ENCODE results near the gene WFDC1. TPM values are rescaled to one million over a fixed set of nuclear protein-coding genes. Genes with fewer than 3 reads are reported as not detected.

WFDC1 gene, protein sequence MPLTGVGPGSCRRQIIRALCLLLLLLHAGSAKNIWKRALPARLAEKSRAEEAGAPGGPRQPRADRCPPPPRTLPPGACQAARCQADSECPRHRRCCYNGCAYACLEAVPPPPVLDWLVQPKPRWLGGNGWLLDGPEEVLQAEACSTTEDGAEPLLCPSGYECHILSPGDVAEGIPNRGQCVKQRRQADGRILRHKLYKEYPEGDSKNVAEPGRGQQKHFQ
- 0.14 and 0.30 TPM in 2 replicates for total RNA-seq
- long read RNA-seq, result 0 reads

DNA sequence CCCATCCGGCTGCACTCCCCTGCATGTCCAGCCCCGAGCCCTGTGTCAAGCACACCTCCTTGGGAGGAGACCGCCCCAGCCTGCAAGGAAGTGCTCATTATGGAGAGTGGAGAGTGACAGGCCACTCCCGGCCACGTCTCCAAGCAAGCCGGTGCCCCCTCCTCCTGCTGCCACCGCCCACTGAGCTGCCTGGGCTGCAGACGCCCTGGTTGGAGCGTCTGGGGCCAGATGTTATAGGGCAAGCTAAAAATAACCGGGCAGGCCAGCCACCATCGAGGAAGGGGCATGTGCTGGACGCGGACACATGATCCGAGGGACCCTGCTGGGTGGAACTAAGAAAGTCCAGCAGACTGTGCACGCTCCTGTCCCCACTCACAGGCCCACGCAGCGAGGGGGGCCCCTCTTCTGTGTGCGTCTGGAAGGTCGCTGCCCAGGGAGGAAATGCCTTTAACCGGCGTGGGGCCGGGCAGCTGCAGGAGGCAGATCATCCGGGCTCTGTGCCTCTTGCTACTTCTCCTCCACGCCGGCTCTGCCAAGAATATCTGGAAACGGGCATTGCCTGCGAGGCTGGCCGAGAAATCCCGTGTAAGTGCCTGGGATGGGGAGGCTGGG lies at the start of gene WFDC1:
TSS of gene WFDC1 (plus strand) at position 348 of the 612 bp plus-strand sequence. CDS start at position 442, 94 bp downstream.
- no peak for DNase-seq (ENCODE audit: low read depth, low spot score)
- no peak within 1 kb of the TSS for H3K27ac Mint-ChIP-seq (ENCODE audit: unreplicated experiment)

DNA sequence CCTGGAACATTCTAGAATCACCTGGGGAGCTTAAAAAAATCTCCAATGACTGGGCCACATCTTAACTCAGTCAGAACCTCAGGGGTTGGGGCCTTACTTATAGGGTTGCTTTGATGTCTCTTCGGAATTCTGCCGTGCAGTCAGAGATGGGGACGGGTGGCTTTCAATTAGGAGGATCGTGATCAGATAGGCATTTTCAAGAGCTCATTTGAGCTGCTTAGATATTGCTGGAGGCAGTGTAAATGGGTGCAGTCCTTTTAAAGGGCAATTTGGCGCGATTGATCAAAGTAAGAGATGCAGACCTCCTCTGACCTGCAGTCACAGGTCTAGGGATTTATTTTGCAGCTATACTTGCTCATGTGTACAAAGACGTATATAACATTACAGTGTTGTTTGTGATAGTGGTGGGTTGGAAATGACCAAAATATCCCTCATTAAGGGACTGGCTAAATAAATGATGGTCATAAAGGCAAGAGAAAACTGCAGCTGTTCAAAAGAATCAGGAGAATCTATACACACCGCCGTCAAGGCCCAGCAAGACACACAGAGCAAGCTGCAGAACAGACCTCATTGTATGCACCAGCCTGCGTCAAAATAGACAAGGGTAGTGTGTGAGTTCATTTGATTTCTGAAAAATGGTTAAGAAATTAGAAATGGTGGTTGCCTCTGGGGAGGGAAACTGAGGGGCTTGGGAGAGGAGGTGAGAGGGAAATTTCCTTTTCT lies 48.6 kb upstream of the WFDC1 start:
- no peak overlapping the region for H3K27ac Mint-ChIP-seq (ENCODE audit: unreplicated experiment)

More for the DNA sequence above, at the start of gene WFDC1:
- TF ChIP-seq, protein P1, sequence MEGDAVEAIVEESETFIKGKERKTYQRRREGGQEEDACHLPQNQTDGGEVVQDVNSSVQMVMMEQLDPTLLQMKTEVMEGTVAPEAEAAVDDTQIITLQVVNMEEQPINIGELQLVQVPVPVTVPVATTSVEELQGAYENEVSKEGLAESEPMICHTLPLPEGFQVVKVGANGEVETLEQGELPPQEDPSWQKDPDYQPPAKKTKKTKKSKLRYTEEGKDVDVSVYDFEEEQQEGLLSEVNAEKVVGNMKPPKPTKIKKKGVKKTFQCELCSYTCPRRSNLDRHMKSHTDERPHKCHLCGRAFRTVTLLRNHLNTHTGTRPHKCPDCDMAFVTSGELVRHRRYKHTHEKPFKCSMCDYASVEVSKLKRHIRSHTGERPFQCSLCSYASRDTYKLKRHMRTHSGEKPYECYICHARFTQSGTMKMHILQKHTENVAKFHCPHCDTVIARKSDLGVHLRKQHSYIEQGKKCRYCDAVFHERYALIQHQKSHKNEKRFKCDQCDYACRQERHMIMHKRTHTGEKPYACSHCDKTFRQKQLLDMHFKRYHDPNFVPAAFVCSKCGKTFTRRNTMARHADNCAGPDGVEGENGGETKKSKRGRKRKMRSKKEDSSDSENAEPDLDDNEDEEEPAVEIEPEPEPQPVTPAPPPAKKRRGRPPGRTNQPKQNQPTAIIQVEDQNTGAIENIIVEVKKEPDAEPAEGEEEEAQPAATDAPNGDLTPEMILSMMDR (conservative IDR thresholded peaks at IDR 0.05), result no peak
- Mint-ChIP-seq H3K4me1 (peaks cover 25% of the 10 kb centered on the region), H3K4me3 (no peak within 1 kb of the TSS), H3K36me3 (ENCODE audit: low read depth) (no peaks in the 10 kb centered on the region), H3K9me3 (no peaks in the 10 kb centered on the region), H3K27me3 (ENCODE audit: low read depth) (peaks cover 52% of the 10 kb centered on the region)

DNA sequence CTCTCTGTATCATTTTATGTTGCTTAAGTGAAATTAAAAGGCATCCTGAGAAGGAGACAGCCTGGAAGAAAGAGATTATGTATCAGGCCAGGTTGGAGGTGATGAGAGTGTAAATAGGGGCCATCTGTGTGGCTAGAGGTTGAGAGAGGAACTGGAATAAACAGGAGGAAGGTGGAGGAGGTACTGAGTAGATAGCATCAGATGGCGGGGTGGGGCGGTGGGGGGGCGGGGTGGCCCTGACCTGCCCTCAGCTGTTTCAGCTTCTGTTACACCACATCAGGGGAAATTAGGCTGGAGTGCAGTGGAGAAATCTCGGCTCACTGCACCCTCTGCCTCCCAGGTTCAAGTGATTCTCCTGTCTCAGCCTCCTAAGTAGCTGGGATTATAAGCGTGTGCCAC lies 48.0 kb upstream of the WFDC1 start:
- no peak for DNase-seq (ENCODE audit: low read depth, low spot score)
- peaks cover 14% of the 10 kb centered on the region for H3K4me1 Mint-ChIP-seq
- no peak overlapping the region for H3K4me3 Mint-ChIP-seq
- no peak overlapping the region for H3K27ac Mint-ChIP-seq (ENCODE audit: unreplicated experiment)
- no peaks in the 10 kb centered on the region for H3K27me3 Mint-ChIP-seq (ENCODE audit: low read depth)
- no peaks in the 10 kb centered on the region for H3K9me3 Mint-ChIP-seq
- TF ChIP-seq, protein P1 (conservative IDR thresholded peaks at IDR 0.05), result no peak
- H3K36me3 Mint-ChIP-seq (ENCODE audit: low read depth), result no peaks in the 10 kb centered on the region

More for the DNA sequence above, 48.6 kb upstream of the WFDC1 start:
- Mint-ChIP-seq H3K27me3 (ENCODE audit: low read depth) (no peaks in the 10 kb centered on the region), H3K9me3 (no peaks in the 10 kb centered on the region), H3K4me1 (peaks cover 9% of the 10 kb centered on the region), H3K36me3 (ENCODE audit: low read depth) (no peaks in the 10 kb centered on the region), H3K4me3 (no peak overlapping the region)
- DNase-seq (ENCODE audit: low read depth, low spot score), result no peak
- TF ChIP-seq, protein P1 (conservative IDR thresholded peaks at IDR 0.05), result no peak

DNA sequence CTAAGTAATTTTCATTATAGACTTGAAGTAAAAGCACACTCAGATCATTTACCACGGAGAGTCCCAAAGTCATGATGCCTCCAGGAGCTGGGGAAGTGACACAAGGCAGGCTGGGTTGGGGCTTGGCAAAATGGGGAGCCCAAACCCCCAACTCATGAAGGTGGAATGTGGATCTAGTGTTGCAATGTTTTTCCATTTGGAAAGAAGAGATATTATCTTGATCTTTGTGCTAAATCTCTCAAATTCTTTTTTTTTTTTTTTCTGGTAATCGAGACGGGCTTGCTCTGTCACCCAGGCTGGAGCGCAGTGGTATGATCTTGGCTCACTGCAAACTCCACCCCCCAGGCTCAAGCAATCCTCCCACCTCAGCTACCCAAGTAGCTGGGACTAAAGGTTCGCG lies 47.3 kb upstream of the WFDC1 start:
- no peak for DNase-seq (ENCODE audit: low read depth, low spot score)
- H3K36me3 Mint-ChIP-seq (ENCODE audit: low read depth), result no peaks in the 10 kb centered on the region
- no peaks in the 10 kb centered on the region for H3K9me3 Mint-ChIP-seq
- no peak overlapping the region for H3K27ac Mint-ChIP-seq (ENCODE audit: unreplicated experiment)
- no peaks in the 10 kb centered on the region for H3K27me3 Mint-ChIP-seq (ENCODE audit: low read depth)
- TF ChIP-seq, protein P1 (conservative IDR thresholded peaks at IDR 0.05), result no peak
- no peak overlapping the region for H3K4me3 Mint-ChIP-seq
- H3K4me1 Mint-ChIP-seq, result peaks cover 20% of the 10 kb centered on the region

DNA sequence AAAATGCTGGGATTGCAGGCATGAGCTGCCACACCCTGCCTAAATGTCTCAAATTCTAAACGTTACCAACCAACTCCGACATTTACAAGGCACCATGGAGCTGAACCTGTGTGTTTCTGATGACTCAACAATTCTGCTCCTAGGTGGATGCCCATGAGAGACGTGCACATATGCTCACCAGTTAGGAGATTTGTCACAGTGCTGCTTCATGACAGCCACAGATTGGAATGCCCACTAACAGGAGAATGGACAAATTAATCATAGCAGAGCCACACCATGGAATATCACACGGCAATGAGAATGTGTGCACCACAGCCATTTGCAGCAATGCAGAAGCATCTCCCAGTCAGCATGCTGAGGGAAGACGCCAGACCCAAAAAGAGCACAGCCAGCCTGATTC lies 46.8 kb upstream of the WFDC1 start:
- Mint-ChIP-seq H3K27me3 (ENCODE audit: low read depth) (no peaks in the 10 kb centered on the region), H3K4me1 (peaks cover 20% of the 10 kb centered on the region), H3K27ac (ENCODE audit: unreplicated experiment) (no peak overlapping the region), H3K36me3 (ENCODE audit: low read depth) (no peaks in the 10 kb centered on the region), H3K9me3 (no peaks in the 10 kb centered on the region), H3K4me3 (no peak overlapping the region)
- DNase-seq (ENCODE audit: low read depth, low spot score), result no peak
- TF ChIP-seq, protein P1 (conservative IDR thresholded peaks at IDR 0.05), result no peak

All from neural crest cell (in vitro differentiated cells).